Stomach (tissue), 9 donors: ENCODE measurements around the gene TPT1. TPM values are rescaled to one million over a fixed set of nuclear protein-coding genes. Genes with fewer than 3 reads are reported as not detected.

ENCODE experiments used
- DNase-seq, 2 donors: peaks; one replicate each; pipeline versions ENCODE4 v3.0.0 to v3.0.0-alpha.2; 2013 to 2019
- H3K27ac ChIP-seq, 5 donors: fragments of 200-600 bp in 4 of 5; sonication (generic) in 4 of 5; one replicate each; pipeline ENCODE4 v1.5.1; 2013 to 2019; ENCODE audit warnings: mild to moderate bottlenecking in 1 of 5, moderate library complexity in 1 of 5
- H3K27me3 ChIP-seq, 3 donors: fragments of 200-600 bp; sonication (generic); one replicate each; pipeline ENCODE4 v1.5.1; 2017 to 2019; ENCODE audit warnings: mixed run types in 1 of 3
- H3K36me3 ChIP-seq, 4 donors: fragments of 200-600 bp; sonication (generic); 1 replicate in 3 of 4; 2 replicates in 1 of 4; pipeline ENCODE4 v1.5.1; 2016 to 2019
- H3K4me1 ChIP-seq, 4 donors: fragments of 200-600 bp; sonication (generic); one replicate each; pipeline ENCODE4 v1.5.1; 2016 to 2019
- H3K4me3 ChIP-seq, 4 donors: fragments of 200-600 bp; sonication (generic) in 3 of 4; one replicate each; pipeline ENCODE4 v1.5.1; 2016 to 2019; ENCODE audit warnings: mild to moderate bottlenecking in 1 of 4
- H3K9me3 ChIP-seq, 4 donors: fragments of 200-600 bp; sonication (generic); one replicate each; pipeline ENCODE4 v1.5.1; 2016 to 2019
- EP300 ChIP-seq: sonication (generic); formaldehyde crosslinking; IDR thresholded peaks from one replicate; pipeline ENCODE4 v1.6.1; 2017; ENCODE audit warnings: antibody characterized with exemption
- POLR2A ChIP-seq, 4 donors: fragments of 450-650 bp; IDR thresholded peaks; one replicate each; pipeline ENCODE4 v1.6.1; 2016; ENCODE audit warnings: antibody characterized with exemption in 4 of 4, control low read depth in 2 of 4, mild to moderate bottlenecking in 1 of 4, moderate library complexity in 1 of 4
- POLR2AphosphoS5 ChIP-seq, 3 donors: sonication (generic); formaldehyde crosslinking; IDR thresholded peaks; one replicate each; pipeline ENCODE4 v1.6.1; 2016; ENCODE audit warnings: antibody characterized with exemption in 3 of 3
- WGBS, 5 donors: extraction: QIAGEN DNeasy Blood & Tissue Kit in 3 of 5; methylation state at CpG; one replicate each; pipeline versions ENCODE4 v1.1.5 to v1.1.7; 2013 to 2018; 5-methylcytosine and 5-hydroxymethylcytosine counted together
- intact Hi-C: fragments of 100-400 bp; cut with DNase I; formaldehyde crosslinking; loops from one replicate; pipeline ENCODE4 v1.15.1; 2023; ENCODE audit warnings: low total_unique reads
- polyA plus RNA-seq, 3 donors: library from polyadenylated mRNA; stranded (reverse); fragments of 200-250 nt; gene quantifications; one replicate each; pipeline ENCODE4 v1.2.3, GENCODE V29; 2013
- total RNA-seq, 5 donors: library from RNA; depleted of rRNA; stranded (reverse); fragments of >200 nt; gene quantifications; one replicate each; pipeline versions ENCODE4 v1.1.0 to v1.2.3, GENCODE V29; 2014 to 2016
- TF ChIP-seq, protein P1 (sequence below), 7 experiments: fragments of 450-650 bp in 4 of 7; fragments of 200-600 bp in 3 of 7; sonication (generic) in 3 of 7; IDR thresholded peaks; one replicate each; pipeline ENCODE4 v1.5.1; 2016 to 2019; ENCODE audit warnings: antibody characterized with exemption in 7 of 7, control low read depth in 2 of 7, mild to moderate bottlenecking in 1 of 7
- donor health status: healthy with polysubstance abuse.
- donor health status: Bipolar disorder and iron deficiency.
- donor health status: healthy.

Gene TPT1
- total and polyA plus RNA-seq, 8 donors, result 1,648 to 11,714 (median 3,934) TPM

DNA sequence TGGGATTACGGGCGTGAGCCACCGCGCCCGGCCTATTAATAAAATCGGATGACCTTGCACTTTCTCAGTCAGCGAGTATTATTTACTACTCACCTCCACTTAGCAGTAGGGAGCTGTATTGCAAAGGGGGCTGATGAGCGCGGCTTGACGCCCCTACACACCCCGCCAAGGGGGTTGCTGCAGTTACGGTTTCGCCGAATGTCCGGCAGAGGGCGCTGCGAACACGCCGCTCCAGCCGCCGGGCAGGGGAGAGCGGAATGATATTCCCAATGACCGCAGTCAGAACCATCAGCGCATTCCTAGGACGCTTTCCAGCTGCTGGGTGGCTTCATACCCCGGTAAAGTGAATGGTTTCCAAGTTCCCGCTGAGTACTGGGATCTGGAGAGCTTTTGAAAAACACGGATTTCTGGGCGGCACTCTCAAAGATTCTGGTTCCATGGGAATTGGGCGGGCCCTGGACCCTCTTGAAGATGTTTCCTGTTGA is 30.0 kb upstream of the TPT1 start:
- H3K9me3 ChIP-seq, result no peaks in the 10 kb centered on the region
- H3K27me3 ChIP-seq, result no peaks in the 10 kb centered on the region
- peak overlapping the region in 1 of 5 donors; percentile 42 for H3K27ac ChIP-seq
- TF ChIP-seq POLR2AphosphoS5 (IDR thresholded peaks at IDR 0.05) (peak; percentile 29 to 84 (median 38)), POLR2A (IDR thresholded peaks at IDR 0.05) (no peak), EP300 (no peak)
- TF ChIP-seq, protein P1, sequence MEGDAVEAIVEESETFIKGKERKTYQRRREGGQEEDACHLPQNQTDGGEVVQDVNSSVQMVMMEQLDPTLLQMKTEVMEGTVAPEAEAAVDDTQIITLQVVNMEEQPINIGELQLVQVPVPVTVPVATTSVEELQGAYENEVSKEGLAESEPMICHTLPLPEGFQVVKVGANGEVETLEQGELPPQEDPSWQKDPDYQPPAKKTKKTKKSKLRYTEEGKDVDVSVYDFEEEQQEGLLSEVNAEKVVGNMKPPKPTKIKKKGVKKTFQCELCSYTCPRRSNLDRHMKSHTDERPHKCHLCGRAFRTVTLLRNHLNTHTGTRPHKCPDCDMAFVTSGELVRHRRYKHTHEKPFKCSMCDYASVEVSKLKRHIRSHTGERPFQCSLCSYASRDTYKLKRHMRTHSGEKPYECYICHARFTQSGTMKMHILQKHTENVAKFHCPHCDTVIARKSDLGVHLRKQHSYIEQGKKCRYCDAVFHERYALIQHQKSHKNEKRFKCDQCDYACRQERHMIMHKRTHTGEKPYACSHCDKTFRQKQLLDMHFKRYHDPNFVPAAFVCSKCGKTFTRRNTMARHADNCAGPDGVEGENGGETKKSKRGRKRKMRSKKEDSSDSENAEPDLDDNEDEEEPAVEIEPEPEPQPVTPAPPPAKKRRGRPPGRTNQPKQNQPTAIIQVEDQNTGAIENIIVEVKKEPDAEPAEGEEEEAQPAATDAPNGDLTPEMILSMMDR (IDR thresholded peaks at IDR 0.05), result peak in 5 of 7 experiments; percentile 80 to 99 (median 87)
- peaks cover 16 to 51% (median 24%) of the 10 kb centered on the region in 4 donors for H3K4me1 ChIP-seq
- peak overlapping the region in 2 of 4 donors; percentile 18 to 26 for H3K4me3 ChIP-seq
- WGBS, 5 donors, result 17 to 25% (median 20%) methylated on average over 19 to 30 of the region's 30 CpGs
- peaks cover 0 to 6% (median 0%) of the 10 kb centered on the region in 4 donors for H3K36me3 ChIP-seq
- peak; percentile 71 to 88 for DNase-seq
- intact Hi-C loops, result no loop called here

DNA sequence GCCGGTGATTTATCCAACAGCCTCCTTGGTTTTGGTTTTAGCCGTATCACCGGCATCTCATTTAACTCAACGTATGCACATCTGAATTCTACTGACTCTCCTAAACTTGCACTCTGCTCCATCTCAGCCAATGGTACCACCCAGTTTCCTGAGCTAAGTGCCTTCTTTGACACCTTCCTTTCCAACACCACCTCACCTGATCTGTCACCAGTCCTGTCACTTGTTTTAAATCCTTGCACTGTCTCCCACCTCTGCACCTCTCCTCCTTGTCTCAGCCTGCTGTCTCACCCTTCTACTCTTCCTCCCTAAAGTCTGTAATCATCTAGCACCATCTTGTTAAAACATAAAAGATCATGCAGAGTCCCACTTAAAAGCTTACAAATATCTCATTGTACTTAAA is 28.1 kb upstream of the TPT1 start:
- intact Hi-C loops, result no loop called here
- Histone ChIP-seq H3K27me3 (no peaks in the 10 kb centered on the region), H3K27ac (peak overlapping the region in 1 of 5 donors; percentile 75), H3K4me1 (peaks cover 16 to 51% (median 24%) of the 10 kb centered on the region in 4 donors), H3K9me3 (no peaks in the 10 kb centered on the region), H3K36me3 (peaks cover 0 to 15% (median 5%) of the 10 kb centered on the region in 4 donors), H3K4me3 (no peak overlapping the region)
- DNase-seq, result no peak
- TF ChIP-seq POLR2AphosphoS5 (IDR thresholded peaks at IDR 0.05), result no peak
- 86 to 94% (median 87%) methylated on average over 4 of the region's 4 CpGs for WGBS, 5 donors

DNA sequence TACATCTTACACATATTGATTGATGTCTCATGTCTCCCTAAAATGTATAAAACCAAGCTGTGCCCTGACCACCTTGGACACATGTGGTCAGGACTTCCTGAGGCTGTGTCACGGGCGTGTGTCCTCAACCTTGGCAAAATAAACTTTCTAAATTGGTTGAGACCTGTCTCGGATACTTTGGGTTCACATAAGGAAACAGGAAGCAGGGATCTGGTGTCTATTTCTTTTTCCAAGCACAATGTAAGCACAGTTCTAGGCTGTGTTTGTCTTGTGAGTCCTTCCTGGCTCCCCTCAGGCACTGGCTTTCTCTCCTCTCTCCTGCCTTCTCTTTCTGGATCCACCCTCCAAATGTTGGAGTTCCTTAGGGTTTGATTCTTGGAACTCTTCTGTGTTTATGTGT is 27.6 kb upstream of the TPT1 start:
- Histone ChIP-seq H3K4me3 (no peak overlapping the region), H3K4me1 (peaks cover 15 to 51% (median 24%) of the 10 kb centered on the region in 4 donors), H3K27ac (peak overlapping the region in 4 of 5 donors; percentile 4 to 75 (median 20)), H3K27me3 (no peaks in the 10 kb centered on the region), H3K9me3 (no peaks in the 10 kb centered on the region), H3K36me3 (peaks cover 0 to 18% (median 5%) of the 10 kb centered on the region in 4 donors)
- intact Hi-C loops, result no loop called here
- TF ChIP-seq EP300 (no peak), POLR2AphosphoS5 (IDR thresholded peaks at IDR 0.05) (peak in 1 of 3 donors; percentile 10), POLR2A (IDR thresholded peaks at IDR 0.05) (no peak)
- TF ChIP-seq, protein P1 (IDR thresholded peaks at IDR 0.05), result no peak
- DNase-seq, result no peak
- WGBS, 5 donors, result 5 to 23% (median 12%) methylated on average over 3 of the region's 3 CpGs

DNA sequence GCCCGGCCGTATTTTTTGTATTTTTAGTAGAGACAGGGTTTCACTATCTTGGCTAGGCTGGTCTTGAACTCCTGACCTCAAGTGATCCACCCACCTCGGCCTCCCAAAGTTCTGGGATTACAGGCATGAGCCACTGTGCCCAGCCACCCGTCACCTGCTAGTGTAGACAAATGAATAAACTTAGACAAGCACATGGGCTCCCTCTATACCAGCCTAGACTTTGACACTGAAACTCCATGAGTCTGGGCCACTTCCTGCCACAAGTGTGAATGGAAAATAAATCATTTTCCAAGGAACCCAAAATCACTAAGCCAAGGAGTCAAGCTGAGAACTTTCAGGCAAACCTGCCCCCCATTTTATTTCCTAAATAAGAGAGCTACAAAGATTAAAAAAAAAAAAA is 27.0 kb upstream of the TPT1 start:
- Histone ChIP-seq H3K27ac (peak overlapping the region in 3 of 5 donors; percentile 4 to 75 (median 9)), H3K36me3 (peaks cover 0 to 22% (median 7%) of the 10 kb centered on the region in 4 donors), H3K4me3 (no peak overlapping the region), H3K9me3 (no peaks in the 10 kb centered on the region), H3K27me3 (no peaks in the 10 kb centered on the region), H3K4me1 (peaks cover 12 to 48% (median 24%) of the 10 kb centered on the region in 4 donors)
- DNase-seq, result no peak
- TF ChIP-seq POLR2A (IDR thresholded peaks at IDR 0.05), result no peak
- no peak for TF ChIP-seq EP300
- TF ChIP-seq, protein P1 (IDR thresholded peaks at IDR 0.05), result no peak
- no peak for TF ChIP-seq POLR2AphosphoS5 (IDR thresholded peaks at IDR 0.05)
- intact Hi-C loops, result no loop called here
- 67 to 83% (median 78%) methylated on average over 4 of the region's 4 CpGs for WGBS, 5 donors

DNA sequence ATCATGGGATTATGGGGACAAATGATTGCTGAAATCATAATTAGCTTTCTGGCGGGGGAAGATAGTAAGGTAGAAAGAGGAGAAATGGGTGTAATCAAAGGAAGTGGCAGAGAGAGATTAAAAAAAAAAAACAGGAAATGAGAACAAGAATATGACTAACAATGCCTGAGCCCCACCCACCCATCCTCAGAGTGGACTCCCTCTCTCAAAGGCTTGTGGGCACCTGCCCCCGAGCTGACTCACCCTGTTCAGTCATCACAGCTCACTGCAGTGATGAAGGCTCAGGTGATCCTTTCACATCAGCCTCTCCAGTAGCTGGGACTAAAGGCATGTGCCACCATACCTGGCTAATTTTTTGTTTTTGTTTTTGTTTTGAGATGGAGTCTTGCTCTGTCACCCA is 26.4 kb upstream of the TPT1 start:
- peak overlapping the region in 3 of 5 donors; percentile 4 to 75 (median 9) for H3K27ac ChIP-seq
- H3K4me1 ChIP-seq, result peaks cover 12 to 42% (median 18%) of the 10 kb centered on the region in 4 donors
- WGBS, 5 donors, result 36 to 60% (median 44%) methylated on average over 2 of the region's 2 CpGs
- H3K9me3 ChIP-seq, result no peaks in the 10 kb centered on the region
- no peaks in the 10 kb centered on the region for H3K27me3 ChIP-seq
- no peak overlapping the region for H3K4me3 ChIP-seq
- TF ChIP-seq POLR2A (IDR thresholded peaks at IDR 0.05), result no peak
- peak in 1 of 3 donors; percentile 65 for TF ChIP-seq POLR2AphosphoS5 (IDR thresholded peaks at IDR 0.05)
- intact Hi-C loops, result no loop called here
- H3K36me3 ChIP-seq, result peaks cover 0 to 29% (median 11%) of the 10 kb centered on the region in 4 donors
- peak; percentile 72 to 88 for DNase-seq
